RWPE1 (cell line): ENCODE measurements around the gene GOLIM4.

Experiments used
- CTCF ChIA-PET: fragments of 350-600 bp; sonication (Branson Sonifier 250); formaldehyde crosslinking; extraction: SDS; loops from one replicate; lab custom pipeline; 2021; lab: Yijun Ruan, JAX
- POLR2A ChIA-PET: fragments of 400-600 bp; formaldehyde crosslinking; extraction: SDS; loops from one replicate; lab custom pipeline; 2020; ENCODE audit warnings: antibody characterized with exemption; ENCODE audit not compliant: low non-redundant PET; lab: Yijun Ruan, JAX
- DNase-seq: peaks from one replicate; pipeline ENCODE4 v3.0.0; 2012; ENCODE audit warnings: low spot score
- H3K27ac ChIP-seq: fragments of 450-650 bp; 2 replicates; pipeline ENCODE4 v1.5.1; 2017
- CTCF ChIP-seq: fragments of 450-650 bp; conservative IDR thresholded peaks from 2 replicates; pipeline ENCODE4 v1.5.1; 2017; ENCODE audit warnings: low read depth, mild to moderate bottlenecking

Gene GOLIM4

GRCh38 chr3:168127466-168127865 is 31.7 kb upstream of the GOLIM4 start:
- no peak overlapping the region for H3K27ac ChIP-seq
- ChIA-PET POLR2A (no interaction called here), CTCF (interaction anchor here (0.6 kb wide), 1 partner anchor 302 kb away, joined by 3 read pairs; no protein-coding TSS in a partner anchor)
- TF ChIP-seq CTCF = no peak
- no peak for DNase-seq

- CTCF ChIA-PET = no interaction called here
- POLR2A ChIA-PET = no interaction called here
- no peak for TF ChIP-seq CTCF
- DNase-seq = no peak
- no peak overlapping the region for H3K27ac ChIP-seq
These were observed 29.1 kb upstream of the GOLIM4 start for GRCh38 chr3:168124791-168125190.

- POLR2A ChIA-PET = no interaction called here
- no peak for TF ChIP-seq CTCF
- no peak overlapping the region for H3K27ac ChIP-seq
- CTCF ChIA-PET = no interaction called here
- no peak for DNase-seq
These were observed 28.6 kb upstream of the GOLIM4 start for GRCh38 chr3:168124291-168124690.

GRCh38 chr3:168123201-168124176 is 27.8 kb upstream of the GOLIM4 start:
- no peak for TF ChIP-seq CTCF
- DNase-seq = no peak
- POLR2A ChIA-PET = no interaction called here
- no peak overlapping the region for H3K27ac ChIP-seq
- CTCF ChIA-PET = no interaction called here

- no peak overlapping the region for H3K27ac ChIP-seq
- no peak for TF ChIP-seq CTCF
- ChIA-PET CTCF (no interaction called here), POLR2A (no interaction called here)
- DNase-seq = no peak
These were observed 25.7 kb upstream of the GOLIM4 start for GRCh38 chr3:168121184-168122017.

- no peak for TF ChIP-seq CTCF
- no peak overlapping the region for H3K27ac ChIP-seq
- no peak for DNase-seq
- POLR2A ChIA-PET = no interaction called here
- CTCF ChIA-PET = no interaction called here
These were observed 22.2 kb upstream of the GOLIM4 start for GRCh38 chr3:168117853-168118313.
